IMR-90 (cell line): Measurements from ENCODE around the gene PLCH2. TPM values are rescaled to one million over a fixed set of nuclear protein-coding genes. Genes with fewer than 3 reads are reported as not detected.

Source experiments
- ATAC-seq: fragments of 200-7000 bp; cut with Tn5 transposase; 2 replicates; pipeline ENCODE4 v1.9.1; 2020; ENCODE audit warnings: low read depth, mild to moderate bottlenecking, moderate library complexity
- BruUV-seq: library from RNA; stranded (reverse); fragments of 400-500 nt; replicated peaks from 2 replicates; lab custom pipeline; 2021; lab: Mats Ljungman, UMichigan
- CTCF ChIA-PET: fragments of 300-600 bp; formaldehyde crosslinking; extraction: SDS; loops from one replicate; lab custom pipeline; 2021; ENCODE audit warnings: antibody characterized with exemption; lab: Yijun Ruan, JAX
- POLR2A ChIA-PET: fragments of 300-600 bp; sonication (Branson Sonifier 250); formaldehyde crosslinking; loops from one replicate; lab custom pipeline; 2022; ENCODE audit warnings: antibody characterized with exemption; ENCODE audit not compliant: unreplicated experiment; lab: Charles Lee
- DNase-seq: peaks from one replicate; pipeline ENCODE4 v3.0.0; 2013
- H2AFZ ChIP-seq: replicated peaks from 2 replicates; pipeline ENCODE3; 2013; ENCODE audit warnings: low read length, mild to moderate bottlenecking; ENCODE audit not compliant: poor library complexity
- H2AK5ac ChIP-seq: 2 replicates; pipeline ENCODE4 v1.6.1; 2013; ENCODE audit warnings: low read depth, low read length, inconsistent platforms
- H2AK9ac ChIP-seq: replicated peaks from 2 replicates; pipeline ENCODE3; 2013; ENCODE audit warnings: mild to moderate bottlenecking, low read depth, low read length, moderate library complexity; ENCODE audit not compliant: poor library complexity
- H2BK120ac ChIP-seq: 2 replicates; pipeline ENCODE4 v1.6.1; 2013; ENCODE audit warnings: low read depth, low read length, inconsistent platforms
- H2BK15ac ChIP-seq: 3 replicates; pipeline ENCODE4 v1.6.1; 2013; ENCODE audit warnings: low read depth, low read length, inconsistent platforms
- H2BK20ac ChIP-seq: 2 replicates; pipeline ENCODE4 v1.6.1; 2013; ENCODE audit warnings: low read depth, mild to moderate bottlenecking, inconsistent platforms, low read length, moderate library complexity
- H2BK5ac ChIP-seq: 2 replicates; pipeline ENCODE4 v1.6.1; 2013; ENCODE audit warnings: mild to moderate bottlenecking, low read depth, low read length, inconsistent platforms; ENCODE audit not compliant: poor library complexity, severe bottlenecking
- H3K14ac ChIP-seq: replicated peaks from 2 replicates; pipeline ENCODE4 v1.6.1; 2013; ENCODE audit warnings: low read depth, low read length, inconsistent platforms
- H3K18ac ChIP-seq: 2 replicates; pipeline ENCODE4 v1.6.1; 2013; ENCODE audit warnings: low read depth, low read length, control low read depth
- H3K23ac ChIP-seq: 2 replicates; pipeline ENCODE4 v1.6.1; 2013; ENCODE audit warnings: low read depth, low read length, inconsistent platforms
- H3K27ac ChIP-seq: 2 replicates; pipeline ENCODE4 v1.5.1; 2013; ENCODE audit warnings: mild to moderate bottlenecking, control low read depth, low read length; ENCODE audit not compliant: insufficient read depth
- H3K27me3 ChIP-seq: 2 replicates; pipeline ENCODE4 v1.6.1; 2013; ENCODE audit warnings: low read length; ENCODE audit not compliant: control insufficient read depth, insufficient read depth
- H3K36me3 ChIP-seq: 2 replicates; pipeline ENCODE4 v1.6.1; 2013; ENCODE audit warnings: low read length, mixed read lengths; ENCODE audit not compliant: control insufficient read depth, insufficient read depth
- H3K4ac ChIP-seq: 2 replicates; pipeline ENCODE4 v1.6.1; 2013; ENCODE audit warnings: low read depth, low read length, inconsistent platforms
- H3K4me1 ChIP-seq: 2 replicates; pipeline ENCODE4 v1.6.1; 2013; ENCODE audit warnings: low read length, mixed read lengths; ENCODE audit not compliant: control insufficient read depth, insufficient read depth
- H3K4me2 ChIP-seq: 2 replicates; pipeline ENCODE4 v1.6.1; 2013; ENCODE audit warnings: low read depth, mild to moderate bottlenecking, control low read depth, low read length, moderate library complexity
- H3K4me3 ChIP-seq: 2 replicates; pipeline ENCODE4 v1.5.1; 2013; ENCODE audit warnings: low read depth, mild to moderate bottlenecking, control low read depth, low read length, moderate library complexity; ENCODE audit not compliant: insufficient read depth
- H3K56ac ChIP-seq: 2 replicates; pipeline ENCODE4 v1.6.1; 2013; ENCODE audit warnings: low read length, inconsistent platforms; ENCODE audit not compliant: insufficient read depth; ENCODE audit errors: extremely low read depth
- H3K79me1 ChIP-seq, 2 experiments: 2 replicates each; pipeline ENCODE4 v1.6.1; 2013; ENCODE audit warnings: low read length in 2 of 2, inconsistent platforms in 1 of 2, low read depth in 1 of 2
- H3K9ac ChIP-seq: 2 replicates; pipeline ENCODE4 v1.6.1; 2013; ENCODE audit warnings: low read depth, low read length, control low read depth
- H3K9me1 ChIP-seq: 2 replicates; pipeline ENCODE4 v1.6.1; 2013; ENCODE audit warnings: low read length, inconsistent platforms; ENCODE audit not compliant: insufficient read depth
- H3K9me3 ChIP-seq: 2 replicates; pipeline ENCODE4 v1.6.1; 2013; ENCODE audit warnings: low read length; ENCODE audit not compliant: control insufficient read depth, insufficient read depth
- H4K20me1 ChIP-seq: 2 replicates; pipeline ENCODE4 v1.6.1; 2013; ENCODE audit warnings: low read length, inconsistent platforms; ENCODE audit not compliant: insufficient read depth
- H4K5ac ChIP-seq: 2 replicates; pipeline ENCODE4 v1.6.1; 2013; ENCODE audit warnings: mild to moderate bottlenecking, low read depth, low read length, control low read depth
- H4K8ac ChIP-seq, 2 experiments: 2 replicates each; pipeline ENCODE4 v1.6.1; 2013; ENCODE audit warnings: low read depth in 2 of 2, low read length in 2 of 2, control low read depth in 1 of 2, inconsistent platforms in 1 of 2
- H4K91ac ChIP-seq: 2 replicates; pipeline ENCODE4 v1.6.1; 2013; ENCODE audit warnings: low read depth, low read length, inconsistent platforms; ENCODE audit not compliant: insufficient read depth
- BHLHE40 ChIP-seq: fragments of 150-350 bp; IDR thresholded peaks from 2 replicates; pipeline ENCODE4 v1.6.1; 2016; ENCODE audit warnings: mild to moderate bottlenecking, low read depth, low read length
- CEBPB ChIP-seq: IDR thresholded peaks from 2 replicates; pipeline ENCODE4 v1.6.1; 2012; ENCODE audit warnings: low read depth, low read length, improper control_type of control experiment
- CHD1 ChIP-seq: IDR thresholded peaks from 2 replicates; pipeline ENCODE4 v1.6.1; 2012; ENCODE audit warnings: low read depth, low read length, improper control_type of control experiment
- CTCF ChIP-seq: conservative IDR thresholded peaks from 2 replicates; pipeline ENCODE4 v1.5.1; 2012; ENCODE audit warnings: mild to moderate bottlenecking, low read depth, low read length, improper control_type of control experiment
- ELK1 ChIP-seq: fragments of 150-350 bp; IDR thresholded peaks from 2 replicates; pipeline ENCODE4 v1.6.1; 2016; ENCODE audit warnings: low read depth, mild to moderate bottlenecking, low read length, moderate library complexity, borderline replicate concordance
- FOS ChIP-seq: fragments of 150-350 bp; IDR thresholded peaks from 2 replicates; pipeline ENCODE4 v1.6.1; 2016; ENCODE audit warnings: low read depth, low read length
- MAFK ChIP-seq: IDR thresholded peaks from 2 replicates; pipeline ENCODE4 v1.6.1; 2012; ENCODE audit warnings: low read depth, low read length, improper control_type of control experiment
- MAZ ChIP-seq: IDR thresholded peaks from 2 replicates; pipeline ENCODE4 v1.6.1; 2012; ENCODE audit warnings: low read depth, mild to moderate bottlenecking, low read length, improper control_type of control experiment, moderate library complexity, borderline replicate concordance
- MXI1 ChIP-seq: IDR thresholded peaks from 2 replicates; pipeline ENCODE4 v1.6.1; 2012; ENCODE audit warnings: low read depth, mild to moderate bottlenecking, low read length, moderate library complexity, borderline replicate concordance
- NFE2L2 ChIP-seq: fragments of 150-350 bp; IDR thresholded peaks from 2 replicates; pipeline ENCODE4 v1.6.1; 2016; ENCODE audit warnings: low read depth, mild to moderate bottlenecking, low read length
- POLR2A ChIP-seq: IDR thresholded peaks from 2 replicates; pipeline ENCODE4 v1.6.1; 2012; ENCODE audit warnings: mild to moderate bottlenecking, low read depth, low read length
- RAD21 ChIP-seq: IDR thresholded peaks from 2 replicates; pipeline ENCODE4 v1.6.1; 2012; ENCODE audit warnings: low read length, improper control_type of control experiment
- RCOR1 ChIP-seq: IDR thresholded peaks from 2 replicates; pipeline ENCODE4 v1.6.1; 2012; ENCODE audit warnings: mild to moderate bottlenecking, low read length, improper control_type of control experiment; ENCODE audit not compliant: insufficient replicate concordance
- RFX5 ChIP-seq: IDR thresholded peaks from 2 replicates; pipeline ENCODE4 v1.8.0; 2012; ENCODE audit warnings: low read depth, mild to moderate bottlenecking, low read length, moderate library complexity
- SMC3 ChIP-seq: fragments of 150-350 bp; IDR thresholded peaks from 2 replicates; pipeline ENCODE4 v1.6.1; 2016; ENCODE audit warnings: low read depth, mild to moderate bottlenecking, antibody characterized with exemption, low read length, moderate library complexity
- USF2 ChIP-seq: fragments of 150-350 bp; IDR thresholded peaks from 2 replicates; pipeline ENCODE4 v1.6.1; 2017; ENCODE audit warnings: mild to moderate bottlenecking, antibody characterized with exemption, low read length, low read depth
- WGBS, 2 experiments: methylation state at CpG; one replicate each; pipeline versions ENCODE4 v1.1.5 to v1.1.7; 2013; ENCODE audit warnings: missing lambda C conversion rate in 2 of 2; ENCODE audit not compliant: insufficient read length in 1 of 2; ENCODE audit errors: extremely low coverage in 2 of 2; 5-methylcytosine and 5-hydroxymethylcytosine counted together
- dilution Hi-C: fragments of 300-500 bp; cut with HindIII; formaldehyde crosslinking; loops from one replicate; pipeline ENCODE4 v1.14.3; 2018; ENCODE audit warnings: low sequenced_read_pairs; ENCODE audit not compliant: unreplicated experiment
- in situ Hi-C: fragments of 300-500 bp; cut with MboI; formaldehyde crosslinking; loops from 3 replicates; pipeline ENCODE4 v1.14.3; 2019; ENCODE audit warnings: low sequenced_read_pairs, inconsistent platforms, mixed read lengths
- intact Hi-C: fragments of 100-400 bp; cut with micrococcal nuclease; formaldehyde crosslinking; loops from 2 replicates; pipeline ENCODE4 v1.10.0; 2022
- polyA plus RNA-seq, 3 experiments: library from polyadenylated mRNA; depleted of rRNA; stranded (reverse); fragments of >200 nt; gene quantifications; 2 replicates each; pipeline ENCODE4 v1.2.3, GENCODE V29; 2012; ENCODE audit warnings: low replicate concordance in 1 of 3
- total RNA-seq: library from RNA; depleted of rRNA; stranded (reverse); fragments of >200 nt; gene quantifications from 2 replicates; pipeline ENCODE4 v1.2.3, GENCODE V29; 2012

The PLCH2 gene
- total and polyA plus RNA-seq, 2 of the 4 experiments (the other 2 are of a cell fraction) = 0.18 to 1.9 TPM

GRCh38 chr1:2525572-2525919 lies 49.5 kb downstream of the PLCH2 start:
- H2AK5ac ChIP-seq = peak overlapping the region; percentile 89
- ATAC-seq (no peak), DNase-seq (no peak)
- no peak overlapping the region for H2BK20ac ChIP-seq
- H3K27me3 ChIP-seq = peaks cover 15% of the 10 kb centered on the region; the same call in 1 of the 2 replicates
- peak overlapping the region; percentile 99 for H3K4me3 ChIP-seq
- H3K9ac ChIP-seq = peak overlapping the region; percentile 90
- H3K14ac ChIP-seq = peak overlapping the region; percentile 72
- peak overlapping the region; percentile 60; the same call in 1 of the 2 replicates for H3K23ac ChIP-seq
- ChIA-PET POLR2A (no interaction called here), CTCF (no interaction called here)
- BruUV-seq = no TSS peak
- dilution Hi-C loops = no loop called here
- H3K4me2 ChIP-seq = peak overlapping the region; percentile 95
- peaks cover 25% of the 10 kb centered on the region for H3K4me1 ChIP-seq
- H3K18ac ChIP-seq = no peak overlapping the region
- H2AFZ ChIP-seq = peak overlapping the region; percentile 88
- H4K91ac ChIP-seq = peak overlapping the region; percentile 68
- peak overlapping the region; percentile 53 for H2BK5ac ChIP-seq
- H2BK120ac ChIP-seq = peak overlapping the region; percentile 57
- peak overlapping the region; percentile 92 for H2AK9ac ChIP-seq
- H3K56ac ChIP-seq = peak overlapping the region; percentile 69
- H4K8ac ChIP-seq = peak overlapping the region; percentile 75 to 81; a peak in 3 of 4 replicates
- peak overlapping the region; percentile 23; the same call in 1 of the 2 replicates for H4K5ac ChIP-seq
- H3K4ac ChIP-seq = peak overlapping the region; percentile 83
- H3K9me1 ChIP-seq = peaks cover 13% of the 10 kb centered on the region
- in situ Hi-C loops = loop anchor here (25.0 kb wide), 1 partner anchor 338 kb away; the partner anchor contains the start of gene FAAP20
- no peak overlapping the region for H2BK15ac ChIP-seq
- 7% methylated on average over 13 of the region's 20 CpGs; no CpG with 5 or more reads in 1 of the 2 experiments for WGBS, 2 experiments
- H3K27ac ChIP-seq = peak overlapping the region; percentile 92
- no peaks in the 10 kb centered on the region for H3K9me3 ChIP-seq
- peaks cover 10% of the 10 kb centered on the region for H3K36me3 ChIP-seq
- no peak for TF ChIP-seq CEBPB
- TF ChIP-seq FOS = no peak
- TF ChIP-seq POLR2A = no peak
- no peak for TF ChIP-seq SMC3
- no peak for TF ChIP-seq MXI1
- TF ChIP-seq CTCF = no peak
- TF ChIP-seq RCOR1 = no peak
- no peak for TF ChIP-seq BHLHE40
- no peak for TF ChIP-seq RAD21
- TF ChIP-seq MAZ = no peak; the same call in 1 of the 2 replicates
- TF ChIP-seq MAFK = no peak
- no peak for TF ChIP-seq USF2
- no peak for TF ChIP-seq CHD1
- no peak for TF ChIP-seq RFX5
- no peak for TF ChIP-seq NFE2L2
- no peak for TF ChIP-seq ELK1
- H3K79me1 ChIP-seq = peaks cover 7 to 42% of the 10 kb centered on the region in 2 experiments
- intact Hi-C loops = loop anchor here (5.0 kb wide), 1 partner anchor 113 kb away; the partner anchor contains the start of gene PEX10
- peaks cover 47% of the 10 kb centered on the region for H4K20me1 ChIP-seq
